ENCODE data around the gene MYO1D.

DNA sequence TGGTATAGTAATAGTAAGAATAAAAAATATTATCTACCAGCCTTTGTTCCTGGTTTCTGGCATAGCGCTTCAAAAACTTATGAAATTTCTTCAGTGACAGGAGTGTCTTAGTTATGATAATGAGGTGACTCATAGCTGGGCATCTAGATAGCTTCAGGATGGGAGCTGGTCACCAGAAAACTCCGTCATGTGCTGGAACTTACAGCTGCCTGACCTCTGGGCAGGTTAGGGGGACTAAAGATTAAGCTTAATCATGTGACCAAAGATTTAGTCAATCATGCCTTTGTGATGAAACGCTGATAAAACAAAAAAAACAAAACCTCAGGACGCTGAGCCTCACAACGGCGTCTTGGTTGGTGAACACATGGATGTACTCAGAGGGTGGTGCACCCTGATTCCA is 154.2 kb downstream of the MYO1D start:
- no peak for TF ChIP-seq POLR2A (IDR thresholded peaks at IDR 0.05)
- TF ChIP-seq, protein P1, sequence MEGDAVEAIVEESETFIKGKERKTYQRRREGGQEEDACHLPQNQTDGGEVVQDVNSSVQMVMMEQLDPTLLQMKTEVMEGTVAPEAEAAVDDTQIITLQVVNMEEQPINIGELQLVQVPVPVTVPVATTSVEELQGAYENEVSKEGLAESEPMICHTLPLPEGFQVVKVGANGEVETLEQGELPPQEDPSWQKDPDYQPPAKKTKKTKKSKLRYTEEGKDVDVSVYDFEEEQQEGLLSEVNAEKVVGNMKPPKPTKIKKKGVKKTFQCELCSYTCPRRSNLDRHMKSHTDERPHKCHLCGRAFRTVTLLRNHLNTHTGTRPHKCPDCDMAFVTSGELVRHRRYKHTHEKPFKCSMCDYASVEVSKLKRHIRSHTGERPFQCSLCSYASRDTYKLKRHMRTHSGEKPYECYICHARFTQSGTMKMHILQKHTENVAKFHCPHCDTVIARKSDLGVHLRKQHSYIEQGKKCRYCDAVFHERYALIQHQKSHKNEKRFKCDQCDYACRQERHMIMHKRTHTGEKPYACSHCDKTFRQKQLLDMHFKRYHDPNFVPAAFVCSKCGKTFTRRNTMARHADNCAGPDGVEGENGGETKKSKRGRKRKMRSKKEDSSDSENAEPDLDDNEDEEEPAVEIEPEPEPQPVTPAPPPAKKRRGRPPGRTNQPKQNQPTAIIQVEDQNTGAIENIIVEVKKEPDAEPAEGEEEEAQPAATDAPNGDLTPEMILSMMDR (IDR thresholded peaks at IDR 0.05) = no peak
- no peak for TF ChIP-seq EP300 (IDR thresholded peaks at IDR 0.05)

Measured in suprapubic skin (tissue), 3 donors.